ENCODE data around the gene CTIF. TPM values are rescaled to one million over a fixed set of nuclear protein-coding genes. Genes with fewer than 3 reads are reported as not detected.

The CTIF gene
- total and polyA plus RNA-seq, 4 donors, result 12.2 to 45.7 (median 32.6) TPM

- Histone ChIP-seq H3K9me3 (ENCODE audit: control insufficient read depth in 4 of 4, insufficient read depth in 3 of 4, low read length in 3 of 4) (no peaks in the 10 kb centered on the region), H3K4me3 (no peak overlapping the region), H3K9ac (ENCODE audit: insufficient read depth in 1 of 2, low read length in 2 of 2) (no peak overlapping the region), H3K27ac (ENCODE audit: low read depth in 1 of 2, low read length in 1 of 2) (no peak overlapping the region), H3K36me3 (ENCODE audit: control insufficient read depth in 4 of 4, insufficient read depth in 4 of 4, low read length in 4 of 4) (peaks cover 0 to 6% (median 4%) of the 10 kb centered on the region in 4 donors), H3K4me1 (ENCODE audit: control insufficient read depth in 5 of 5, insufficient read depth in 5 of 5, low read length in 5 of 5) (peaks cover 0 to 12% (median 5%) of the 10 kb centered on the region in 5 donors), H3K27me3 (ENCODE audit: control insufficient read depth in 3 of 3, insufficient read depth in 3 of 3, low read length in 2 of 3) (no peaks in the 10 kb centered on the region)
- TF ChIP-seq, protein P1, sequence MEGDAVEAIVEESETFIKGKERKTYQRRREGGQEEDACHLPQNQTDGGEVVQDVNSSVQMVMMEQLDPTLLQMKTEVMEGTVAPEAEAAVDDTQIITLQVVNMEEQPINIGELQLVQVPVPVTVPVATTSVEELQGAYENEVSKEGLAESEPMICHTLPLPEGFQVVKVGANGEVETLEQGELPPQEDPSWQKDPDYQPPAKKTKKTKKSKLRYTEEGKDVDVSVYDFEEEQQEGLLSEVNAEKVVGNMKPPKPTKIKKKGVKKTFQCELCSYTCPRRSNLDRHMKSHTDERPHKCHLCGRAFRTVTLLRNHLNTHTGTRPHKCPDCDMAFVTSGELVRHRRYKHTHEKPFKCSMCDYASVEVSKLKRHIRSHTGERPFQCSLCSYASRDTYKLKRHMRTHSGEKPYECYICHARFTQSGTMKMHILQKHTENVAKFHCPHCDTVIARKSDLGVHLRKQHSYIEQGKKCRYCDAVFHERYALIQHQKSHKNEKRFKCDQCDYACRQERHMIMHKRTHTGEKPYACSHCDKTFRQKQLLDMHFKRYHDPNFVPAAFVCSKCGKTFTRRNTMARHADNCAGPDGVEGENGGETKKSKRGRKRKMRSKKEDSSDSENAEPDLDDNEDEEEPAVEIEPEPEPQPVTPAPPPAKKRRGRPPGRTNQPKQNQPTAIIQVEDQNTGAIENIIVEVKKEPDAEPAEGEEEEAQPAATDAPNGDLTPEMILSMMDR (IDR thresholded peaks at IDR 0.05; ENCODE audit: control extremely low read depth, extremely low read depth), result no peak
- WGBS, 2 donors, result 92 to 97% methylated on average over 4 of the region's 4 CpGs
- DNase-seq, result peak in 1 of 3 donors; percentile 11
- ATAC-seq (ENCODE audit: insufficient read depth, low FRiP score), result no peak
These were observed 256.9 kb downstream of the CTIF start for GRCh38 chr18:48795696-48796095.

DNA sequence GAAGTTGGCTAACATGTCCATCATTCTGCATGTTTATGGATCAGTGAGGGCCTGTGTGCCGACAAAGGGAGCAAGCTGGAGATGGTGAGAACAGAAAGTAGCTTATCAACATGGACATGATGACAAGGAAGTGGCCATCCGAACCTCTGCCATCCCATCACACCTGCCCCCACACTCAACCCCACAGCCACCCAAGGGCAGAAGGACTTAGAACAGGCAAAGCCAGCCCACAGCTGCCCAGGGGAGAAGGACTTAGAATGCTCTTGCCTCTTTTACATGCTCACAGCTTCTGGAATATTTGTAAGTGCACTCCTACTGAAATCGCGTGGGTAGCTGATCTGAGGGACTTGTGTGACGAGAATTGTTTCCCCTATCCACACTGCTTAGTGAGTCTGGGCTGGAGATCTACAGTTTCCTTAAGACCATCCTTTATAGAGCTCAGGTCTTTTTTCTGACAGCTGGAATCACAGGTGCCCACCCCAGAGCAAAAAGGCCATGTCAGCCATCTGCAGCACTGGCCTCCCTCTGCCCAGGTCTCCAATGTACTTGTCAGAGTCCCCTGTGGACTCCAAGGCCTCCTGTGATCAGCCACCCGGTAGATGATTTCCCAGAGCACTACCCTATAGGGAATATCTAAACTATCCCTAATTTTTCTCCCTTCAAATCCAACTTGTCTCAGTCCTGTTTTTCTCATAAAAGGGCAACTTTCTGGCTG is 257.8 kb downstream of the CTIF start:
- Histone ChIP-seq H3K4me3 (no peak overlapping the region), H3K27ac (ENCODE audit: low read depth in 1 of 2, low read length in 1 of 2) (no peak overlapping the region), H3K9me3 (ENCODE audit: control insufficient read depth in 4 of 4, insufficient read depth in 3 of 4, low read length in 3 of 4) (no peaks in the 10 kb centered on the region), H3K27me3 (ENCODE audit: control insufficient read depth in 3 of 3, insufficient read depth in 3 of 3, low read length in 2 of 3) (no peaks in the 10 kb centered on the region), H3K9ac (ENCODE audit: insufficient read depth in 1 of 2, low read length in 2 of 2) (no peak overlapping the region), H3K36me3 (ENCODE audit: control insufficient read depth in 4 of 4, insufficient read depth in 4 of 4, low read length in 4 of 4) (peaks cover 0 to 11% (median 5%) of the 10 kb centered on the region in 4 donors), H3K4me1 (ENCODE audit: control insufficient read depth in 5 of 5, insufficient read depth in 5 of 5, low read length in 5 of 5) (peaks cover 0 to 9% (median 0%) of the 10 kb centered on the region in 5 donors)
- 94 to 96% methylated on average over 6 of the region's 6 CpGs for WGBS, 2 donors
- TF ChIP-seq, protein P1 (IDR thresholded peaks at IDR 0.05; ENCODE audit: control extremely low read depth, extremely low read depth), result no peak
- ATAC-seq (ENCODE audit: insufficient read depth, low FRiP score) (no peak), DNase-seq (peak in 1 of 3 donors; percentile 6)

- Histone ChIP-seq H3K4me1 (ENCODE audit: control insufficient read depth in 5 of 5, insufficient read depth in 5 of 5, low read length in 5 of 5) (peaks cover 0 to 11% (median 0%) of the 10 kb centered on the region in 5 donors), H3K9me3 (ENCODE audit: control insufficient read depth in 4 of 4, insufficient read depth in 3 of 4, low read length in 3 of 4) (no peaks in the 10 kb centered on the region), H3K27ac (ENCODE audit: low read depth in 1 of 2, low read length in 1 of 2) (peak overlapping the region in 1 of 2 donors; percentile 81), H3K4me3 (no peak overlapping the region), H3K9ac (ENCODE audit: insufficient read depth in 1 of 2, low read length in 2 of 2) (no peak overlapping the region), H3K36me3 (ENCODE audit: control insufficient read depth in 4 of 4, insufficient read depth in 4 of 4, low read length in 4 of 4) (peaks cover 0 to 11% (median 6%) of the 10 kb centered on the region in 4 donors), H3K27me3 (ENCODE audit: control insufficient read depth in 3 of 3, insufficient read depth in 3 of 3, low read length in 2 of 3) (no peaks in the 10 kb centered on the region)
- DNase-seq (peak in 1 of 3 donors; percentile 8), ATAC-seq (ENCODE audit: insufficient read depth, low FRiP score) (no peak)
- TF ChIP-seq, protein P1 (IDR thresholded peaks at IDR 0.05; ENCODE audit: control extremely low read depth, extremely low read depth), result no peak
- WGBS, 2 donors, result 38 to 53% methylated on average over 9 of the region's 9 CpGs
These were observed 259.0 kb downstream of the CTIF start for GRCh38 chr18:48797841-48798255.
